Measurements from ENCODE around the gene JAK3. TPM values are rescaled to one million over a fixed set of nuclear protein-coding genes. Genes with fewer than 3 reads are reported as not detected.
"Not testable (repeated sequence)": the region's sequence is repeated elsewhere in the genome, so short reads cannot be mapped to it uniquely, and the experiment has no call there.

The JAK3 gene
- polyA plus RNA-seq, 3 donors: 2.1 to 2.6 (median 2.2) TPM

GRCh38 chr19:17780781-17781180 is 67.0 kb downstream of the JAK3 start:
- DNase-seq (ENCODE audit: low read depth in 3 of 3, low spot score in 2 of 3): no peak

GRCh38 chr19:17778968-17779929 is 68.5 kb downstream of the JAK3 start:
- DNase-seq (ENCODE audit: low read depth in 3 of 3, low spot score in 2 of 3): no peak

GRCh38 chr19:17778251-17778967 is 69.4 kb downstream of the JAK3 start:
- DNase-seq (ENCODE audit: low read depth in 3 of 3, low spot score in 2 of 3): no peak

GRCh38 chr19:17777840-17778239 is 69.9 kb downstream of the JAK3 start:
- not testable (repeated sequence) for DNase-seq (ENCODE audit: low read depth in 3 of 3, low spot score in 2 of 3)

GRCh38 chr19:17775991-17776803 is 71.6 kb downstream of the JAK3 start:
- DNase-seq (ENCODE audit: low read depth in 3 of 3, low spot score in 2 of 3): no peak

GRCh38 chr19:17775245-17775927 is 72.4 kb downstream of the JAK3 start:
- no peak for DNase-seq (ENCODE audit: low read depth in 3 of 3, low spot score in 2 of 3)

Other genes starting within 250 kb of the JAK3 start
- under 1 TPM; 0.10 to 0.28 (median 0.16) TPM for gene UNC13A, start 159.6 kb downstream of the JAK3 start, polyA plus RNA-seq (ENCODE audit: insufficient read length in 3 of 3)
- 10 to 100 TPM; 25.6 to 36.1 (median 30.4) TPM for gene MAP1S, start 128.5 kb downstream of the JAK3 start, polyA plus RNA-seq (ENCODE audit: insufficient read length in 3 of 3)
- gene FCHO1, start 96.5 kb downstream of the JAK3 start, polyA plus RNA-seq (ENCODE audit: insufficient read length in 3 of 3): 1 to 10 TPM; 1.1 to 1.8 (median 1.5) TPM
- gene B3GNT3, start 52.8 kb downstream of the JAK3 start, polyA plus RNA-seq (ENCODE audit: insufficient read length in 3 of 3): 10 to 100 TPM in 1 of 3 donors, 1 to 10 TPM in 2; 4.6 to 11.3 (median 5.3) TPM
- gene INSL3, start 26.5 kb downstream of the JAK3 start, polyA plus RNA-seq (ENCODE audit: insufficient read length in 3 of 3): under 1 TPM; 0.26 to 0.28 (median 0.28) TPM
- gene RPL18A, start 11.9 kb upstream of the JAK3 start, polyA plus RNA-seq (ENCODE audit: insufficient read length in 3 of 3): 100 to 1,000 TPM; 782 to 939 (median 817) TPM
- not detected for gene SLC5A5, start 24.0 kb upstream of the JAK3 start, polyA plus RNA-seq (ENCODE audit: insufficient read length in 3 of 3)
- gene CCDC124, start 85.0 kb upstream of the JAK3 start, polyA plus RNA-seq (ENCODE audit: insufficient read length in 3 of 3): 10 to 100 TPM; 46.5 to 57.1 (median 52.7) TPM
- 1 to 10 TPM; 3.9 to 6.2 (median 4.2) TPM for gene KCNN1, start 119.1 kb upstream of the JAK3 start, polyA plus RNA-seq (ENCODE audit: insufficient read length in 3 of 3)
- 1 to 10 TPM; 3.9 to 4.3 (median 4.1) TPM for gene ARRDC2, start 160.2 kb upstream of the JAK3 start, polyA plus RNA-seq (ENCODE audit: insufficient read length in 3 of 3)
- gene IL12RB1, start 239.0 kb upstream of the JAK3 start, polyA plus RNA-seq (ENCODE audit: insufficient read length in 3 of 3): under 1 TPM; 0.14 to 0.16 (median 0.14) TPM
- gene MAST3, start 249.8 kb upstream of the JAK3 start, polyA plus RNA-seq (ENCODE audit: insufficient read length in 3 of 3): 1 to 10 TPM; 3.5 to 5.1 (median 4.5) TPM